HepG2 (cell line): ENCODE data around the gene B4GALT3.

Experiments
- FOXJ3 ChIP-seq: sonication (generic); formaldehyde crosslinking; IDR thresholded peaks from 2 replicates; pipeline ENCODE4 v1.4.0; 2020; ENCODE audit warnings: missing genetic modification reagents, mild to moderate bottlenecking, borderline replicate concordance
- JUN ChIP-seq: sonication (generic); formaldehyde crosslinking; IDR thresholded peaks from 2 replicates; pipeline ENCODE4 v1.4.0; 2020; ENCODE audit warnings: mild to moderate bottlenecking, missing genetic modification reagents
- PHB2 ChIP-seq: fragments of 450-650 bp; IDR thresholded peaks from 2 replicates; pipeline ENCODE4 v1.6.1; 2018; ENCODE audit not compliant: partially characterized antibody
- SSRP1 ChIP-seq: IDR thresholded peaks from 2 replicates; pipeline ENCODE4 v1.6.1; 2016; ENCODE audit warnings: control low read depth
- STAG1 ChIP-seq: sonication (generic); formaldehyde crosslinking; IDR thresholded peaks from 2 replicates; pipeline ENCODE4 v1.4.0; 2020; ENCODE audit warnings: missing genetic modification reagents
- ZNF629 ChIP-seq: sonication (generic); formaldehyde crosslinking; conservative IDR thresholded peaks from 2 replicates; pipeline ENCODE4 v1.5.0; 2020; ENCODE audit warnings: missing genetic modification reagents
- ZNF713 ChIP-seq: sonication (generic); formaldehyde crosslinking; IDR thresholded peaks from 2 replicates; pipeline ENCODE4 v1.4.0; 2020; ENCODE audit warnings: mild to moderate bottlenecking, missing genetic modification reagents
- ZNF878 ChIP-seq: sonication (generic); formaldehyde crosslinking; IDR thresholded peaks from 2 replicates; pipeline ENCODE4 v1.8.1; 2023; ENCODE audit warnings: mild to moderate bottlenecking, missing genetic modification reagents, moderate library complexity
- TF ChIP-seq, protein P1 (sequence below): sonication (generic); formaldehyde crosslinking; IDR thresholded peaks from 2 replicates; pipeline ENCODE4 v1.8.0; 2023; ENCODE audit warnings: mild to moderate bottlenecking, missing genetic modification reagents
- TF ChIP-seq, protein P2 (sequence below): IDR thresholded peaks from 2 replicates; pipeline ENCODE4 v1.6.1; 2016; ENCODE audit warnings: control low read depth
- TF ChIP-seq, protein P3 (sequence below): sonication (generic); formaldehyde crosslinking; IDR thresholded peaks from 2 replicates; pipeline ENCODE4 v1.5.0; 2020; ENCODE audit warnings: mild to moderate bottlenecking, missing genetic modification reagents, moderate library complexity

GRCh38 chr1:161199506-161200139 is 22.3 kb upstream of the B4GALT3 start:
- TF ChIP-seq, protein P1, sequence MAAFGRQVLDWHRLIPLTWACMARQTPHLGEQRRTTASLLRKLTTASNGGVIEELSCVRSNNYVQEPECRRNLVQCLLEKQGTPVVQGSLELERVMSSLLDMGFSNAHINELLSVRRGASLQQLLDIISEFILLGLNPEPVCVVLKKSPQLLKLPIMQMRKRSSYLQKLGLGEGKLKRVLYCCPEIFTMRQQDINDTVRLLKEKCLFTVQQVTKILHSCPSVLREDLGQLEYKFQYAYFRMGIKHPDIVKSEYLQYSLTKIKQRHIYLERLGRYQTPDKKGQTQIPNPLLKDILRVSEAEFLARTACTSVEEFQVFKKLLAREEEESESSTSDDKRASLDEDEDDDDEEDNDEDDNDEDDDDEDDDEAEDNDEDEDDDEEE (CRISPR knock-in tag) = no peak
- TF ChIP-seq, protein P2, sequence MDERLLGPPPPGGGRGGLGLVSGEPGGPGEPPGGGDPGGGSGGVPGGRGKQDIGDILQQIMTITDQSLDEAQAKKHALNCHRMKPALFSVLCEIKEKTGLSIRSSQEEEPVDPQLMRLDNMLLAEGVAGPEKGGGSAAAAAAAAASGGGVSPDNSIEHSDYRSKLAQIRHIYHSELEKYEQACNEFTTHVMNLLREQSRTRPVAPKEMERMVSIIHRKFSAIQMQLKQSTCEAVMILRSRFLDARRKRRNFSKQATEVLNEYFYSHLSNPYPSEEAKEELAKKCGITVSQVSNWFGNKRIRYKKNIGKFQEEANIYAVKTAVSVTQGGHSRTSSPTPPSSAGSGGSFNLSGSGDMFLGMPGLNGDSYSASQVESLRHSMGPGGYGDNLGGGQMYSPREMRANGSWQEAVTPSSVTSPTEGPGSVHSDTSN = no peak
- TF ChIP-seq ZNF878 (CRISPR knock-in tag) (no peak), PHB2 (no peak), ZNF629 (no peak), ZNF713 (CRISPR knock-in tag) (no peak), FOXJ3 (CRISPR knock-in tag) (no peak), SSRP1 (CRISPR knock-in tag) (no peak), STAG1 (no peak), JUN (CRISPR knock-in tag) (no peak)
- TF ChIP-seq, protein P3, sequence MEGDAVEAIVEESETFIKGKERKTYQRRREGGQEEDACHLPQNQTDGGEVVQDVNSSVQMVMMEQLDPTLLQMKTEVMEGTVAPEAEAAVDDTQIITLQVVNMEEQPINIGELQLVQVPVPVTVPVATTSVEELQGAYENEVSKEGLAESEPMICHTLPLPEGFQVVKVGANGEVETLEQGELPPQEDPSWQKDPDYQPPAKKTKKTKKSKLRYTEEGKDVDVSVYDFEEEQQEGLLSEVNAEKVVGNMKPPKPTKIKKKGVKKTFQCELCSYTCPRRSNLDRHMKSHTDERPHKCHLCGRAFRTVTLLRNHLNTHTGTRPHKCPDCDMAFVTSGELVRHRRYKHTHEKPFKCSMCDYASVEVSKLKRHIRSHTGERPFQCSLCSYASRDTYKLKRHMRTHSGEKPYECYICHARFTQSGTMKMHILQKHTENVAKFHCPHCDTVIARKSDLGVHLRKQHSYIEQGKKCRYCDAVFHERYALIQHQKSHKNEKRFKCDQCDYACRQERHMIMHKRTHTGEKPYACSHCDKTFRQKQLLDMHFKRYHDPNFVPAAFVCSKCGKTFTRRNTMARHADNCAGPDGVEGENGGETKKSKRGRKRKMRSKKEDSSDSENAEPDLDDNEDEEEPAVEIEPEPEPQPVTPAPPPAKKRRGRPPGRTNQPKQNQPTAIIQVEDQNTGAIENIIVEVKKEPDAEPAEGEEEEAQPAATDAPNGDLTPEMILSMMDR (CRISPR knock-in tag) = no peak
